Thyroid gland (tissue), 4 donors: ENCODE results near the gene SMPD1. TPM values are rescaled to one million over a fixed set of nuclear protein-coding genes. Genes with fewer than 3 reads are reported as not detected.

Experiments
- DNase-seq, 2 donors: peaks; one replicate each; pipeline ENCODE4 v3.0.0-alpha.2; 2019
- H3K27ac ChIP-seq, 3 donors: fragments of 200-600 bp; sonication (generic); 1 replicate in 2 of 3; 2 replicates in 1 of 3; pipeline ENCODE4 v1.5.1; 2016 to 2019; ENCODE audit warnings: mild to moderate bottlenecking in 1 of 3, moderate library complexity in 1 of 3
- H3K27me3 ChIP-seq: fragments of 200-600 bp; sonication (generic); one replicate; pipeline ENCODE4 v1.5.1; 2019
- H3K36me3 ChIP-seq, 2 donors: fragments of 200-600 bp; sonication (generic); one replicate each; pipeline ENCODE4 v1.5.1; 2016 to 2019
- H3K4me1 ChIP-seq, 2 donors: fragments of 200-600 bp; sonication (generic); one replicate each; pipeline ENCODE4 v1.5.1; 2017 to 2019
- H3K4me3 ChIP-seq, 3 donors: fragments of 200-600 bp; sonication (generic); replicated peaks in 1 of 3; 1 replicate in 2 of 3; 2 replicates in 1 of 3; pipeline ENCODE4 v1.5.1; 2016; ENCODE audit warnings: mild to moderate bottlenecking in 1 of 3
- H3K9me3 ChIP-seq: fragments of 200-600 bp; sonication (generic); one replicate; pipeline ENCODE4 v1.5.1; 2017
- POLR2A ChIP-seq, 2 donors: fragments of 450-650 bp; IDR thresholded peaks; one replicate each; pipeline ENCODE4 v1.6.1; 2017; ENCODE audit warnings: antibody characterized with exemption in 2 of 2, mild to moderate bottlenecking in 2 of 2, moderate library complexity in 1 of 2
- WGBS, 2 donors: methylation state at CpG; one replicate each; pipeline ENCODE4 v1.1.5; 2017; 5-methylcytosine and 5-hydroxymethylcytosine counted together
- intact Hi-C: fragments of 100-400 bp; cut with DNase I; formaldehyde crosslinking; loops from one replicate; pipeline ENCODE4 v1.15.1; 2023
- total RNA-seq, 4 donors: library from RNA; depleted of rRNA; stranded (reverse); fragments of >200 nt; gene quantifications; one replicate each; pipeline ENCODE4 v1.2.3, GENCODE V29; 2016
- TF ChIP-seq, protein P1 (sequence below), 6 experiments: fragments of 200-600 bp in 3 of 6; fragments of 450-650 bp in 3 of 6; sonication (generic) in 3 of 6; IDR thresholded peaks; one replicate each; pipeline ENCODE4 v1.5.1; 2016 to 2019; ENCODE audit warnings: antibody characterized with exemption in 6 of 6, mild to moderate bottlenecking in 2 of 6, inconsistent platforms in 1 of 6, moderate library complexity in 1 of 6

Gene SMPD1
- total RNA-seq, 4 donors from 2014 or later, result 39.6 to 82.4 (median 57.6) TPM

GRCh38 chr11:6413791-6414201 is 23.5 kb downstream of the SMPD1 start:
- no peaks in the 10 kb centered on the region for H3K27me3 ChIP-seq
- peak overlapping the region in 1 of 3 donors; percentile 34 for H3K27ac ChIP-seq
- TF ChIP-seq POLR2A (IDR thresholded peaks at IDR 0.05), result no peak
- TF ChIP-seq, protein P1, sequence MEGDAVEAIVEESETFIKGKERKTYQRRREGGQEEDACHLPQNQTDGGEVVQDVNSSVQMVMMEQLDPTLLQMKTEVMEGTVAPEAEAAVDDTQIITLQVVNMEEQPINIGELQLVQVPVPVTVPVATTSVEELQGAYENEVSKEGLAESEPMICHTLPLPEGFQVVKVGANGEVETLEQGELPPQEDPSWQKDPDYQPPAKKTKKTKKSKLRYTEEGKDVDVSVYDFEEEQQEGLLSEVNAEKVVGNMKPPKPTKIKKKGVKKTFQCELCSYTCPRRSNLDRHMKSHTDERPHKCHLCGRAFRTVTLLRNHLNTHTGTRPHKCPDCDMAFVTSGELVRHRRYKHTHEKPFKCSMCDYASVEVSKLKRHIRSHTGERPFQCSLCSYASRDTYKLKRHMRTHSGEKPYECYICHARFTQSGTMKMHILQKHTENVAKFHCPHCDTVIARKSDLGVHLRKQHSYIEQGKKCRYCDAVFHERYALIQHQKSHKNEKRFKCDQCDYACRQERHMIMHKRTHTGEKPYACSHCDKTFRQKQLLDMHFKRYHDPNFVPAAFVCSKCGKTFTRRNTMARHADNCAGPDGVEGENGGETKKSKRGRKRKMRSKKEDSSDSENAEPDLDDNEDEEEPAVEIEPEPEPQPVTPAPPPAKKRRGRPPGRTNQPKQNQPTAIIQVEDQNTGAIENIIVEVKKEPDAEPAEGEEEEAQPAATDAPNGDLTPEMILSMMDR (IDR thresholded peaks at IDR 0.05), result no peak

DNA sequence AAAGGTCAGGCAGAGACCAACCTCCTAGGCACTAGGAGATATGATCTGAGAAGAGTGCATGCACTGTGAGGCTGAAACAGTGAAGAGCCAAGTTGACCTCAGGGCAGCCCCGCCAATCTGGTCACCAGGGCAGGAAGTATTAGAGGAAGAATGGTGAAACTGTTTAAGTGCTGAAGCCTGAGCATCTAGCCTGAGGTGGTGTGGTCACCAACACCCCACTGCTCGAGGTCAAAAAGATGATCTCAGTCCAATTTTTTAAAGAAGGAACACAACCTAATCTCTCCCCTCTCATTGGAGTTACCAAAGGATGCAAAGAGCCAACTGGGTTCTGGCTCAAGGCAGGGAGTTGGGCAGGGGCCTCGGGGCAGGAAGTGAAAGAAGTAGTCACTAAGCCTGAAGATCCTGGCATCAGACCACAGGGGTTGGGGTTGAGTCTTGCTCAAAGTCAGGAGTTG is 24.6 kb downstream of the SMPD1 start:
- 81 to 87% methylated on average over 3 of the region's 3 CpGs for WGBS, 2 donors
- no peaks in the 10 kb centered on the region for H3K9me3 ChIP-seq
- no peak overlapping the region for H3K27ac ChIP-seq
- TF ChIP-seq, protein P1 (IDR thresholded peaks at IDR 0.05), result no peak
- no peak for TF ChIP-seq POLR2A (IDR thresholded peaks at IDR 0.05)
- H3K36me3 ChIP-seq, result peaks cover 1 to 6% of the 10 kb centered on the region in 2 donors
- intact Hi-C loops, result no loop called here
- no peak for DNase-seq
- H3K4me3 ChIP-seq, result no peak overlapping the region
- peaks cover 4 to 5% of the 10 kb centered on the region in 2 donors for H3K4me1 ChIP-seq
- H3K27me3 ChIP-seq, result no peaks in the 10 kb centered on the region

More at GRCh38 chr11:6413791-6414201, 23.5 kb downstream of the SMPD1 start:
- no peak overlapping the region for H3K4me3 ChIP-seq
- DNase-seq, result peak; percentile 42 to 54
- intact Hi-C loops, result no loop called here
- H3K4me1 ChIP-seq, result no peaks in the 10 kb centered on the region
- H3K9me3 ChIP-seq, result no peaks in the 10 kb centered on the region
- WGBS, 2 donors, result 54 to 56% methylated on average over 12 of the region's 12 CpGs
- H3K36me3 ChIP-seq, result peaks cover 6 to 8% of the 10 kb centered on the region in 2 donors

DNA sequence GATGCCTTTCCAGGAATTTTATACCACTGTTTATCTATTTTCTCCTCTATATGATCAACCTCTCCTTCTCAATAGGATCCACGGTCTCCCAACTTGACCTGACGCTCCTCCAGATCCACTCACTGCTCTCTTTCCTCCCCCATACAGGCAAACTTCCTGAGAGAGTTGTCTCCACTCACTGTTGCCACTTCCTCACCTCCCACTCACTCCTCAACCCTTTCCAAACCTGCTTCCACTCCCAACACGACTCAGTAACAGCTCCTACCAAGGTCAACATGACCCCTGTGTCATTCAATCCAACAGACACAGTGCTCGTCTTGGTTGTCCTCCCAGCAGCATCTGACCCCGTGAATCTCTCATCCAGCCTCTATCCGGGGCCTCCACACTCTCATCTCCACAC is 25.5 kb downstream of the SMPD1 start:
- H3K4me3 ChIP-seq, result no peak overlapping the region
- no peak overlapping the region for H3K27ac ChIP-seq
- H3K9me3 ChIP-seq, result no peaks in the 10 kb centered on the region
- intact Hi-C loops, result no loop called here
- WGBS, 2 donors, result 87 to 90% methylated on average over 6 of the region's 6 CpGs
- peaks cover 4 to 7% of the 10 kb centered on the region in 2 donors for H3K4me1 ChIP-seq
- no peak for DNase-seq
- H3K27me3 ChIP-seq, result no peaks in the 10 kb centered on the region
- TF ChIP-seq, protein P1 (IDR thresholded peaks at IDR 0.05), result no peak
- no peak for TF ChIP-seq POLR2A (IDR thresholded peaks at IDR 0.05)
- no peaks in the 10 kb centered on the region for H3K36me3 ChIP-seq

DNA sequence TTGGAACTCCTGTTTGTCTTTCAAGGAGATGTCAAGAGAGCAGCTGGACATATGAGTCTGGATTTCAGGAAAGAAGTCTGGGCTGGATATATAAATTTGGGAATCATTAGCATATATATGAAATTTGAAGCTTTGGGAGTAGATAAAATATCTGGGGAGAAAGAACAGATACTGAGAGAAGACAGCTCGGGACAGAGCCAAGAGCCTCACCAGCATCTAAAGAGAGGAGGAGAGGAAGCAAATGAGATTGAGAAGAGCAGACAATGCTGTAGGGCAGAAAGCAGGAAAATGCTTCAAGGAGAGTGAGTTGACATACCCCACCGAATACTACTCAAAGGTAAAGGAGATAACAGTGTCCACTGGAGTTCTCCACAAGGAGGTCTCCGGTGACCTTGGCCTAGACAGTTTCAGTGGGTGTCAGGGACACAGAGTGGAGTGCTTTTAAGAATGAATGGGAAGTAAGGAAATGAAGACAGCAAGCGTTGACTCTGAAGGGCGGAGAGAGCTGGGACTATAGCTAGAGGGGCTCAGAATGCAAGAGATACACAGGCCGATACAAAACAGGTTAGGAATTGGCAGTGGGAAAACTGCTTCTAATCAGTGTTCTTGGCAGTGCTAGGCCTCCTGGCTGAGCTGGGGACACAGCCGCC is 27.8 kb downstream of the SMPD1 start:
- no peaks in the 10 kb centered on the region for H3K27me3 ChIP-seq
- no peaks in the 10 kb centered on the region for H3K9me3 ChIP-seq
- H3K4me3 ChIP-seq, result peak overlapping the region in 2 of 3 donors; percentile 74 to 88
- TF ChIP-seq POLR2A (IDR thresholded peaks at IDR 0.05), result no peak
- TF ChIP-seq, protein P1 (IDR thresholded peaks at IDR 0.05), result no peak
- intact Hi-C loops, result no loop called here
- no peaks in the 10 kb centered on the region for H3K36me3 ChIP-seq
- DNase-seq, result no peak
- H3K27ac ChIP-seq, result peak overlapping the region; percentile 63 to 86 (median 69)
- WGBS, 2 donors, result 36% methylated on average over 6 to 7 of the region's 7 CpGs
- peaks cover 4 to 7% of the 10 kb centered on the region in 2 donors for H3K4me1 ChIP-seq

DNA sequence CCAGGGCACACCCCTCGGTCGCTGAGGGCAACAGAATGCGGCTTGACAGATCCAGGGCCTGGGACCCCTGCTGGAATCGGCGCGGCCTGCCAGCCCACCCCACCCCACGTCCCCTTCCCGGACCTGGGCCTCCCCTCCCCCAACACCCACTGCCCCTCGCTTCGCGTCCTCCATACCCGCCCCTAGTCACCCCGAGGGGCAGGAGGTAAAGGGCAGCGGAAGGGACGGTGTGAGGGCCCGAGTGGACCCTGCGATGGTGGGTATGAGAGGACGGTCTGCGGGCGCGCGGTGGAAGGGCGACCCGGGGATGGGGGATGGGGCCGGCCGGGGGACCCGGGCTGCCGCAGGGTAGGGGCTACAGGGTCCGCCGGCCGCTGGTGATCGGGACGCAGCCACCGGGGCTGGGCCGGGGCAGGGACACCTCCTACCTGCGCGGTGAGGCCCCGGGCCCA is 28.3 kb downstream of the SMPD1 start:
- no peaks in the 10 kb centered on the region for H3K27me3 ChIP-seq
- peaks cover 4 to 7% of the 10 kb centered on the region in 2 donors for H3K4me1 ChIP-seq
- H3K9me3 ChIP-seq, result no peaks in the 10 kb centered on the region
- H3K36me3 ChIP-seq, result no peaks in the 10 kb centered on the region
- peak overlapping the region; percentile 64 to 88 (median 74) for H3K4me3 ChIP-seq
- TF ChIP-seq, protein P1 (IDR thresholded peaks at IDR 0.05), result no peak
- no peak for TF ChIP-seq POLR2A (IDR thresholded peaks at IDR 0.05)
- DNase-seq, result peak; percentile 29 to 45
- peak overlapping the region; percentile 63 to 86 (median 69) for H3K27ac ChIP-seq
- intact Hi-C loops, result no loop called here
- WGBS, 2 donors, result 0% methylated on average over 7 to 15 of the region's 38 CpGs
